AG04449 (cell line): Measurements from ENCODE around the gene MUC5B.

ENCODE experiments used
- CTCF ChIA-PET: fragments of 350-600 bp; formaldehyde crosslinking; extraction: SDS; loops from one replicate; lab custom pipeline; 2021; ENCODE audit warnings: antibody characterized with exemption; lab: Yijun Ruan, JAX
- POLR2A ChIA-PET: fragments of 400-600, 350-600 bp; formaldehyde crosslinking; extraction: SDS; loops from one replicate; lab custom pipeline; 2020; ENCODE audit warnings: antibody characterized with exemption, inconsistent platforms; lab: Yijun Ruan, JAX
- DNase-seq: peaks from one replicate; pipeline ENCODE4 v3.0.0-alpha.2; 2010; ENCODE audit warnings: low read depth, low spot score
- H3K4me3 ChIP-seq: 2 replicates; pipeline ENCODE4 v1.5.1; 2011; ENCODE audit warnings: low read depth, mild to moderate bottlenecking, control low read depth, low read length
- CTCF ChIP-seq: IDR thresholded peaks from one replicate; pipeline ENCODE4 v1.5.1; 2011; ENCODE audit warnings: mild to moderate bottlenecking, moderate library complexity, low read length, control low read depth, inconsistent platforms; ENCODE audit not compliant: insufficient read depth; ENCODE audit errors: missing control alignments

Gene MUC5B

GRCh38 chr11:1287928-1288327 is 65.1 kb downstream of the MUC5B start:
- ChIA-PET CTCF (no interaction called here), POLR2A (no interaction called here)
- no peak for DNase-seq
- TF ChIP-seq CTCF = no peak
- no peak overlapping the region for H3K4me3 ChIP-seq

GRCh38 chr11:1288426-1289151 is 65.7 kb downstream of the MUC5B start:
- DNase-seq = no peak
- no peak for TF ChIP-seq CTCF
- ChIA-PET CTCF (no interaction called here), POLR2A (no interaction called here)
- H3K4me3 ChIP-seq = no peak overlapping the region

- CTCF ChIA-PET = no interaction called here
- no peak for DNase-seq
- no peak for TF ChIP-seq CTCF
- POLR2A ChIA-PET = no interaction called here
- no peak overlapping the region for H3K4me3 ChIP-seq
These were observed 66.5 kb downstream of the MUC5B start for GRCh38 chr11:1289211-1289935.

- ChIA-PET POLR2A (no interaction called here), CTCF (interaction anchor here (1.1 kb wide), 1 partner anchor 10 kb away, joined by 4 read pairs; no protein-coding TSS in a partner anchor)
These were observed 67.5 kb downstream of the MUC5B start for GRCh38 chr11:1290052-1291040.

GRCh38 chr11:1291295-1292017 is 68.6 kb downstream of the MUC5B start:
- TF ChIP-seq CTCF = no peak
- H3K4me3 ChIP-seq = no peak overlapping the region
- ChIA-PET CTCF (interaction anchor here (1.1 kb wide), 1 partner anchor 9 kb away, joined by 4 read pairs; no protein-coding TSS in a partner anchor), POLR2A (no interaction called here)
- no peak for DNase-seq

More at GRCh38 chr11:1290052-1291040, 67.5 kb downstream of the MUC5B start:
- no peak for TF ChIP-seq CTCF
- no peak for DNase-seq
- no peak overlapping the region for H3K4me3 ChIP-seq
